SU-DHL-6 (cell line): ENCODE data around the gene EPHX1.

Experiments used
- H2AFZ ChIP-seq: fragments of 200-600 bp; sonication (generic); 2 replicates; pipeline ENCODE4 v1.6.1; 2014; ENCODE audit warnings: low read depth, mild to moderate bottlenecking, moderate library complexity, mixed read lengths, antibody characterized with exemption, low read length; ENCODE audit not compliant: severe bottlenecking
- H3F3A ChIP-seq: fragments of 200-600 bp; shearing (Covaris generic); 2 replicates; pipeline ENCODE4 v1.6.0; 2016; ENCODE audit warnings: antibody characterized with exemption, mild to moderate bottlenecking; ENCODE audit not compliant: insufficient read depth
- H3K27ac ChIP-seq: fragments of 200-600 bp; sonication (generic); 2 replicates; pipeline ENCODE4 v1.5.1; 2016; ENCODE audit warnings: low read depth, mild to moderate bottlenecking, low read length, moderate library complexity, mixed read lengths
- H3K27me3 ChIP-seq: fragments of 200-600 bp; sonication (generic), shearing (Covaris generic); 2 replicates; pipeline ENCODE4 v1.6.0; 2014; ENCODE audit warnings: mild to moderate bottlenecking, low read length
- H3K36me3 ChIP-seq: fragments of 200-600 bp; sonication (generic); 2 replicates; pipeline ENCODE4 v1.6.1; 2014; ENCODE audit warnings: mild to moderate bottlenecking, low read length, mixed read lengths
- H3K4me2 ChIP-seq: fragments of 300-600, 200-600 bp; shearing (Covaris generic), sonication (generic); 2 replicates; pipeline ENCODE4 v1.6.0; 2014; ENCODE audit warnings: low read length, low read depth, mild to moderate bottlenecking; ENCODE audit not compliant: poor library complexity, severe bottlenecking
- H3K4me3 ChIP-seq: fragments of 200-600 bp; sonication (generic); 2 replicates; pipeline ENCODE4 v1.5.1; 2014; ENCODE audit warnings: antibody characterized with exemption, low read length, mild to moderate bottlenecking, mixed read lengths; ENCODE audit not compliant: insufficient read depth, poor library complexity, severe bottlenecking
- H3K79me2 ChIP-seq: fragments of 200-600 bp; sonication (generic); 2 replicates; pipeline ENCODE4 v1.6.1; 2014; ENCODE audit warnings: mild to moderate bottlenecking, low read length, moderate library complexity; ENCODE audit not compliant: insufficient read depth
- H3K9ac ChIP-seq: fragments of 200-600 bp; sonication (generic); 2 replicates; pipeline ENCODE4 v1.7.0; 2014; ENCODE audit warnings: mild to moderate bottlenecking, low read length
- H3K9me2 ChIP-seq: fragments of 200-600 bp; sonication (generic); replicated peaks from 2 replicates; pipeline ENCODE4 v1.6.1; 2014; ENCODE audit warnings: low read length; ENCODE audit not compliant: insufficient read depth
- H3K9me3 ChIP-seq: fragments of 200-600 bp; sonication (generic); 2 replicates; pipeline ENCODE4 v1.6.1; 2014; ENCODE audit warnings: low read length, mixed read lengths; ENCODE audit not compliant: insufficient read depth
- H4K20me1 ChIP-seq: fragments of 200-600 bp; sonication (generic); 2 replicates; pipeline ENCODE4 v1.6.1; 2014; ENCODE audit warnings: low read depth, mild to moderate bottlenecking, antibody characterized with exemption, low read length, moderate library complexity, mixed read lengths
- CTCF ChIP-seq: fragments of 200-600 bp; sonication (generic); IDR thresholded peaks from one replicate; pipeline ENCODE4 v1.5.1; 2017; ENCODE audit warnings: antibody characterized with exemption, mild to moderate bottlenecking, low read length, moderate library complexity; ENCODE audit not compliant: insufficient read depth, poor library complexity, severe bottlenecking
- EZH2phosphoT487 ChIP-seq: fragments of 200-600 bp; sonication (generic), shearing (Covaris generic); conservative IDR thresholded peaks from 2 replicates; pipeline ENCODE4 v1.6.1; 2018; ENCODE audit warnings: mild to moderate bottlenecking, antibody characterized with exemption, low read length, moderate library complexity, mixed read lengths

Gene EPHX1

DNA sequence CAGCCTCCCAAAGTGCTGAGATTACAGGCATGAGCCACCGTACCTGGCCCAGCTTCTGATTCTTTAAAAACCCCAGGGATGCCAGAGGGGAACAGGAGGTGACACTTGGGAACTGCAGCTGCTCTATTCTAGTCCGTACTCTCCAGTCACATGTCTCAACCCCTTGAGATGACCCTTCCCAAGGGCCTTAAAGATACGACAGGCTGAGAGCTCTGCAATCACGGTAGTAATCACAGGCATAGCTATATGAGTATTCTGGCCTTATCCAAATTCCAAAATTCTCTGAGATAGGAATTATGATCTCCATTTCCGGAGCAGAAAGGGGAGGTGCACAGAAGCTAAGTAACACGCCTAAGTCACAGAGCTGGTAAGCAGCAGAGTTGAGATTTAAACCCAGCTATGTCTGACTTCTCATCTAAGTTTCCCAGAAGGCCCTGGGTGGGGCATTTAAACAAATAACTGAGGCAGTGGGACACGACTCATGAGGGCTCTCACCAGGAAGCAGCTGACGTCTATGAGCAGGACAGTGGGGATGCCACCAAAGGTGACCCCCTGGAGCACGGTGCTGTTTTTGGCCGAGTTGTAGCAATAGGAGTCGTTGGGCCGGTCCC is 67.1 kb downstream of the EPHX1 start:
- no peaks in the 10 kb centered on the region for H3K79me2 ChIP-seq
- no peaks in the 10 kb centered on the region for H3F3A ChIP-seq
- no peak overlapping the region for H3K27ac ChIP-seq
- no peaks in the 10 kb centered on the region for H3K9me2 ChIP-seq
- TF ChIP-seq EZH2phosphoT487 (no peak), CTCF (no peak)
- no peaks in the 10 kb centered on the region for H3K27me3 ChIP-seq
- no peaks in the 10 kb centered on the region for H3K36me3 ChIP-seq
- H3K9me3 ChIP-seq: no peaks in the 10 kb centered on the region
- no peak overlapping the region for H3K9ac ChIP-seq
- no peak overlapping the region for H3K4me2 ChIP-seq
- H4K20me1 ChIP-seq: no peaks in the 10 kb centered on the region
- H2AFZ ChIP-seq: no peak overlapping the region
- H3K4me3 ChIP-seq: no peak overlapping the region

- Histone ChIP-seq H3K27me3 (no peaks in the 10 kb centered on the region), H3K9me3 (no peaks in the 10 kb centered on the region), H3K36me3 (no peaks in the 10 kb centered on the region), H3K9ac (no peak overlapping the region), H3K4me2 (no peak overlapping the region), H2AFZ (no peak overlapping the region), H3K79me2 (no peaks in the 10 kb centered on the region), H3K27ac (no peak overlapping the region), H3F3A (no peaks in the 10 kb centered on the region), H3K4me3 (no peak overlapping the region), H4K20me1 (no peaks in the 10 kb centered on the region), H3K9me2 (no peaks in the 10 kb centered on the region)
- peak; percentile 33 for TF ChIP-seq CTCF
- no peak for TF ChIP-seq EZH2phosphoT487
These were observed 67.7 kb downstream of the EPHX1 start for GRCh38 chr1:225877580-225877979.

DNA sequence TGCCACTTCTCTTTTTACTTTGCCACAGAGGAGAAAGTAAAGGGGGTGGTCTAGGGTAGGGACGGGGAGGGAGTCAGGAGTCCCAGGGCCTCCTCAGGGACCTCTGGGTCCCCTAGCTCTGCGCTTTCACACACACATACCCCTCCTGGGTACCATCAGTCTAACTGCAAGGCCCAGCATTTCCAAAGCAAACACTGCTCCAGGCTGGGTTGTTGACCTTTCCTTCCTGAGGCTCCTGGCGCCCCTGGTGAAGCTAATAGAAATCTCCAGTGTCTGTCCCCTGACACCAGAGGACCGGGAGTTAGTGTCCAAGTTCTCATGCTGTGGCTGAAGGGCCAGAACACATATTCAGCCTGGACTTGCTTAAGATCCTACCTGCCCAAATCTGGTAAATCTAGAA is 68.4 kb downstream of the EPHX1 start:
- TF ChIP-seq CTCF (no peak), EZH2phosphoT487 (no peak)
- Histone ChIP-seq H2AFZ (no peak overlapping the region), H3K27me3 (no peaks in the 10 kb centered on the region), H3K36me3 (no peaks in the 10 kb centered on the region), H3K27ac (no peak overlapping the region), H3K9ac (no peak overlapping the region), H3K4me3 (no peak overlapping the region), H3K9me2 (no peaks in the 10 kb centered on the region), H3F3A (no peaks in the 10 kb centered on the region), H3K79me2 (no peaks in the 10 kb centered on the region), H4K20me1 (no peaks in the 10 kb centered on the region), H3K9me3 (no peaks in the 10 kb centered on the region), H3K4me2 (no peak overlapping the region)
